Activated effector memory CD4-positive, alpha-beta T cell treated with anti-CD3 and anti-CD28 coated beads, Interleukin-2, amount 50 U/mL, for 16 hours (primary cell): ENCODE measurements around the gene DPY19L3.
"Not testable (repeated sequence)": the region's sequence is repeated elsewhere in the genome, so short reads cannot be mapped to it uniquely, and the experiment has no call there.

Experiments used
- DNase-seq: peaks from one replicate; pipeline ENCODE4 v3.0.0-alpha.2; 2020

DPY19L3 gene

GRCh38 chr19:32397671-32398101 is 7.9 kb upstream of the DPY19L3 start:
- DNase-seq, result no peak

- DNase-seq, result no peak
These were observed 3.6 kb upstream of the DPY19L3 start for GRCh38 chr19:32401992-32402391.

- no peak for DNase-seq
These were observed 2.1 kb upstream of the DPY19L3 start for GRCh38 chr19:32403291-32403995.

- DNase-seq, result no peak
These were observed 1.2 kb upstream of the DPY19L3 start for GRCh38 chr19:32404213-32404932.

- DNase-seq, result no peak
These were observed 588 bp upstream of the DPY19L3 start for GRCh38 chr19:32404933-32405430.

- no peak for DNase-seq
These were observed 812 bp downstream of the DPY19L3 start for GRCh38 chr19:32406161-32407003.

- no peak for DNase-seq
These were observed 1.7 kb downstream of the DPY19L3 start for GRCh38 chr19:32407004-32407992.

- no peak for DNase-seq
These were observed 9.7 kb downstream of the DPY19L3 start for GRCh38 chr19:32415246-32415645.

- no peak for DNase-seq
These were observed 10.1 kb downstream of the DPY19L3 start for GRCh38 chr19:32415669-32416068.

GRCh38 chr19:32416749-32417456 is 11.3 kb downstream of the DPY19L3 start:
- no peak for DNase-seq

- no peak for DNase-seq
These were observed 12.6 kb downstream of the DPY19L3 start for GRCh38 chr19:32418155-32418554.

- no peak for DNase-seq
These were observed 16.2 kb downstream of the DPY19L3 start for GRCh38 chr19:32421589-32422361.

GRCh38 chr19:32422435-32422834 is 16.9 kb downstream of the DPY19L3 start:
- no peak for DNase-seq

- DNase-seq, result not testable (repeated sequence)
These were observed 18.4 kb downstream of the DPY19L3 start for GRCh38 chr19:32423944-32424343.

GRCh38 chr19:32427536-32427935 is 22.0 kb downstream of the DPY19L3 start:
- no peak for DNase-seq

GRCh38 chr19:32436692-32437091 is 31.1 kb downstream of the DPY19L3 start:
- no peak for DNase-seq

GRCh38 chr19:32437096-32437495 is 31.5 kb downstream of the DPY19L3 start:
- DNase-seq, result no peak

- DNase-seq, result no peak
These were observed 33.2 kb downstream of the DPY19L3 start for GRCh38 chr19:32438751-32439150.

- no peak for DNase-seq
These were observed 37.1 kb downstream of the DPY19L3 start for GRCh38 chr19:32442650-32443049.

- not testable (repeated sequence) for DNase-seq
These were observed 42.0 kb downstream of the DPY19L3 start for GRCh38 chr19:32447534-32447933.

GRCh38 chr19:32448026-32448425 is 42.5 kb downstream of the DPY19L3 start:
- DNase-seq, result no peak
